CD14-positive monocyte (primary cell): ENCODE data around the gene UBE2D4. TPM values are rescaled to one million over a fixed set of nuclear protein-coding genes. Genes with fewer than 3 reads are reported as not detected.

Experiments
- DNase-seq, 3 donors: peaks; one replicate each; pipeline ENCODE4 v3.0.0-alpha.2; 2011 to 2022
- H2AFZ ChIP-seq: 2 replicates; pipeline ENCODE4 v1.6.0; 2012; ENCODE audit warnings: mild to moderate bottlenecking, low read depth, low read length, inconsistent platforms; ENCODE audit not compliant: insufficient read depth, poor library complexity, severe bottlenecking
- H3K27ac ChIP-seq, 2 donors: 1 replicate in 1 of 2; 2 replicates in 1 of 2; pipeline ENCODE4 v1.5.1; 2012 to 2013; ENCODE audit warnings: low read length in 2 of 2, control low read depth in 1 of 2, inconsistent platforms in 1 of 2, low read depth in 1 of 2, mild to moderate bottlenecking in 1 of 2
- H3K27me3 ChIP-seq, 2 donors: one replicate each; pipeline versions ENCODE4 v1.6.0 to v1.6.1; 2011 to 2013; ENCODE audit warnings: low read length in 2 of 2; ENCODE audit not compliant: control insufficient read depth in 2 of 2, insufficient read depth in 2 of 2
- H3K36me3 ChIP-seq, 2 donors: replicated peaks in 1 of 2; 1 replicate in 1 of 2; 2 replicates in 1 of 2; pipeline versions ENCODE4 v1.5.1 to v1.6.1; 2012 to 2013; ENCODE audit warnings: low read length in 2 of 2, control low read depth in 1 of 2, inconsistent platforms in 1 of 2, mild to moderate bottlenecking in 1 of 2; ENCODE audit not compliant: insufficient read depth in 2 of 2, control insufficient read depth in 1 of 2
- H3K4me1 ChIP-seq, 2 donors: 1 replicate in 1 of 2; 2 replicates in 1 of 2; pipeline versions ENCODE4 v1.5.1 to v1.6.1; 2012 to 2013; ENCODE audit warnings: low read length in 2 of 2, control low read depth in 1 of 2, inconsistent platforms in 1 of 2, mild to moderate bottlenecking in 1 of 2, moderate library complexity in 1 of 2; ENCODE audit not compliant: insufficient read depth in 2 of 2, control insufficient read depth in 1 of 2
- H3K4me2 ChIP-seq: replicated peaks from 2 replicates; pipeline ENCODE3; 2012; ENCODE audit warnings: low read length, moderate library complexity, mild to moderate bottlenecking; ENCODE audit not compliant: poor library complexity, severe bottlenecking; ENCODE audit errors: extremely low read depth
- H3K4me3 ChIP-seq, 3 experiments: fragments of 200-600 bp in 1 of 3; sonication (generic) in 1 of 3; replicated peaks in 1 of 3; 1 replicate in 2 of 3; 2 replicates in 1 of 3; pipeline ENCODE4 v1.5.1; 2011 to 2013; ENCODE audit warnings: low read length in 3 of 3, mild to moderate bottlenecking in 3 of 3, control low read depth in 2 of 3, low read depth in 2 of 3, inconsistent platforms in 1 of 3, moderate library complexity in 1 of 3
- H3K79me2 ChIP-seq: 2 replicates; pipeline ENCODE4 v1.6.0; 2012; ENCODE audit warnings: mild to moderate bottlenecking, control low read depth, inconsistent platforms, low read length, moderate library complexity; ENCODE audit not compliant: insufficient read depth
- H3K9ac ChIP-seq: 2 replicates; pipeline ENCODE4 v1.6.0; 2017; ENCODE audit warnings: low read length, mild to moderate bottlenecking; ENCODE audit not compliant: insufficient read depth, poor library complexity, severe bottlenecking
- H3K9me3 ChIP-seq, 2 donors: replicated peaks in 1 of 2; 1 replicate in 1 of 2; 2 replicates in 1 of 2; pipeline versions ENCODE4 v1.5.1 to v1.6.1; 2012 to 2013; ENCODE audit warnings: low read length in 2 of 2, control low read depth in 1 of 2; ENCODE audit not compliant: control insufficient read depth in 1 of 2, insufficient read depth in 1 of 2
- H4K20me1 ChIP-seq: 2 replicates; pipeline ENCODE4 v1.6.0; 2012; ENCODE audit warnings: mild to moderate bottlenecking, low read length, control low read depth, moderate library complexity; ENCODE audit not compliant: insufficient read depth
- H3K27ac Mint-ChIP-seq, 7 donors: one replicate each; pipeline ENCODE4 v1.8.0; 2020; ENCODE audit warnings: mild to moderate bottlenecking in 7 of 7, mixed read lengths in 7 of 7, moderate library complexity in 6 of 7, inconsistent platforms in 2 of 7
- H3K27me3 Mint-ChIP-seq, 3 donors: one replicate each; pipeline ENCODE4 v1.8.0; 2021 to 2022; ENCODE audit warnings: low read depth in 3 of 3, mild to moderate bottlenecking in 3 of 3, mixed read lengths in 3 of 3, moderate library complexity in 3 of 3, inconsistent platforms in 1 of 3
- H3K36me3 Mint-ChIP-seq, 2 donors: one replicate each; pipeline ENCODE4 v1.8.0; 2020; ENCODE audit warnings: mixed read lengths in 2 of 2, inconsistent platforms in 1 of 2, mild to moderate bottlenecking in 1 of 2
- H3K4me1 Mint-ChIP-seq: one replicate; pipeline ENCODE4 v1.8.0; 2020; ENCODE audit warnings: mild to moderate bottlenecking, mixed read lengths
- H3K4me3 Mint-ChIP-seq, 2 donors: one replicate each; pipeline ENCODE4 v1.8.0; 2020; ENCODE audit warnings: mild to moderate bottlenecking in 2 of 2, mixed read lengths in 2 of 2, moderate library complexity in 1 of 2
- H3K9me3 Mint-ChIP-seq, 7 donors: one replicate each; pipeline ENCODE4 v1.8.0; 2020 to 2022; ENCODE audit warnings: mixed read lengths in 7 of 7, mild to moderate bottlenecking in 6 of 7, moderate library complexity in 6 of 7, inconsistent platforms in 2 of 7
- WGBS: methylation state at CpG from one replicate; pipeline ENCODE4 v1.1.5; 2013; ENCODE audit warnings: missing lambda C conversion rate; ENCODE audit not compliant: insufficient coverage; 5-methylcytosine and 5-hydroxymethylcytosine counted together
- intact Hi-C, 2 donors: fragments of 100-400 bp; cut with micrococcal nuclease; formaldehyde crosslinking; loops; one replicate each; pipeline versions ENCODE4 v1.15.0 to v1.15.1; 2023
- polyA plus RNA-seq, 3 donors: library from polyadenylated mRNA; depleted of rRNA in 1 of 3; unstranded in 2 of 3; stranded (reverse) in 1 of 3; fragments of 300-500 nt in 2 of 3; fragments of >200 nt in 1 of 3; fragmentation: Illumina TruSeq in 2 of 3; gene quantifications; 1 replicate in 2 of 3; 2 replicates in 1 of 3; pipeline ENCODE4 v1.2.3, GENCODE V29; 2012 to 2021
- TF ChIP-seq, protein P1 (sequence below): fragments of 200-600 bp; IDR thresholded peaks from one replicate; pipeline ENCODE4 v1.8.0; 2022; ENCODE audit warnings: antibody characterized with exemption, mild to moderate bottlenecking

UBE2D4 gene
- polyA plus RNA-seq, 3 donors, result 8.2 to 10.9 (median 8.8) TPM

DNA sequence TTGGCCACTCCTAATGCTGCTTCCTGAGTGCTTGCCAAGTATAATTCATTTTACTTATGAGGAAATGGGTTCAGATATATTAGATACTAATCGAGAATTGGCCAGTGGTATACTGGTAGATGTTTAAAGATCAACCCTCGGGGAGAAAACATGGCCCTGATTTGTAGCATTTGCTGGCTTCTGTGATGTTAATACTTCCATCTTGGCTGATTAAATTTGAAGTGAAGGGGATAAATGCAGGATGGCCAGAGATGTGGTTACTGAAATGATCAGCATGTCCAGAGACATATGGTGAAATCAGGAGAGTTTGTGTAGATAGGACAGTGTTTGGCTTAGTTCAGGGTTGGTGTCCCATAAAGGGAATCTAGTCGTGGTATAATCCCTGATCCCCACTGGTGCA lies 11.2 kb downstream of the UBE2D4 start:
- Mint-ChIP-seq H3K36me3 (peaks cover 0 to 2% of the 10 kb centered on the region in 2 donors), H3K4me1 (no peaks in the 10 kb centered on the region), H3K4me3 (no peak overlapping the region), H3K9me3 (no peaks in the 10 kb centered on the region), H3K27ac (no peak overlapping the region), H3K27me3 (peaks cover 0 to 4% (median 0%) of the 10 kb centered on the region in 3 donors)
- H3K79me2 ChIP-seq, result no peaks in the 10 kb centered on the region
- intact Hi-C loops, result no loop called here
- no peaks in the 10 kb centered on the region for H3K36me3 ChIP-seq
- H4K20me1 ChIP-seq, result no peaks in the 10 kb centered on the region
- H3K9ac ChIP-seq, result no peak overlapping the region
- no peaks in the 10 kb centered on the region for H3K9me3 ChIP-seq
- no peaks in the 10 kb centered on the region for H3K27me3 ChIP-seq
- no peak overlapping the region for H2AFZ ChIP-seq
- H3K27ac ChIP-seq, result no peak overlapping the region
- H3K4me2 ChIP-seq, result no peak overlapping the region
- WGBS, result 88% methylated on average over 3 of the region's 3 CpGs
- DNase-seq, result no peak
- TF ChIP-seq, protein P1, sequence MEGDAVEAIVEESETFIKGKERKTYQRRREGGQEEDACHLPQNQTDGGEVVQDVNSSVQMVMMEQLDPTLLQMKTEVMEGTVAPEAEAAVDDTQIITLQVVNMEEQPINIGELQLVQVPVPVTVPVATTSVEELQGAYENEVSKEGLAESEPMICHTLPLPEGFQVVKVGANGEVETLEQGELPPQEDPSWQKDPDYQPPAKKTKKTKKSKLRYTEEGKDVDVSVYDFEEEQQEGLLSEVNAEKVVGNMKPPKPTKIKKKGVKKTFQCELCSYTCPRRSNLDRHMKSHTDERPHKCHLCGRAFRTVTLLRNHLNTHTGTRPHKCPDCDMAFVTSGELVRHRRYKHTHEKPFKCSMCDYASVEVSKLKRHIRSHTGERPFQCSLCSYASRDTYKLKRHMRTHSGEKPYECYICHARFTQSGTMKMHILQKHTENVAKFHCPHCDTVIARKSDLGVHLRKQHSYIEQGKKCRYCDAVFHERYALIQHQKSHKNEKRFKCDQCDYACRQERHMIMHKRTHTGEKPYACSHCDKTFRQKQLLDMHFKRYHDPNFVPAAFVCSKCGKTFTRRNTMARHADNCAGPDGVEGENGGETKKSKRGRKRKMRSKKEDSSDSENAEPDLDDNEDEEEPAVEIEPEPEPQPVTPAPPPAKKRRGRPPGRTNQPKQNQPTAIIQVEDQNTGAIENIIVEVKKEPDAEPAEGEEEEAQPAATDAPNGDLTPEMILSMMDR, result no peak
- H3K4me1 ChIP-seq, result no peaks in the 10 kb centered on the region
- H3K4me3 ChIP-seq, result no peak overlapping the region

DNA sequence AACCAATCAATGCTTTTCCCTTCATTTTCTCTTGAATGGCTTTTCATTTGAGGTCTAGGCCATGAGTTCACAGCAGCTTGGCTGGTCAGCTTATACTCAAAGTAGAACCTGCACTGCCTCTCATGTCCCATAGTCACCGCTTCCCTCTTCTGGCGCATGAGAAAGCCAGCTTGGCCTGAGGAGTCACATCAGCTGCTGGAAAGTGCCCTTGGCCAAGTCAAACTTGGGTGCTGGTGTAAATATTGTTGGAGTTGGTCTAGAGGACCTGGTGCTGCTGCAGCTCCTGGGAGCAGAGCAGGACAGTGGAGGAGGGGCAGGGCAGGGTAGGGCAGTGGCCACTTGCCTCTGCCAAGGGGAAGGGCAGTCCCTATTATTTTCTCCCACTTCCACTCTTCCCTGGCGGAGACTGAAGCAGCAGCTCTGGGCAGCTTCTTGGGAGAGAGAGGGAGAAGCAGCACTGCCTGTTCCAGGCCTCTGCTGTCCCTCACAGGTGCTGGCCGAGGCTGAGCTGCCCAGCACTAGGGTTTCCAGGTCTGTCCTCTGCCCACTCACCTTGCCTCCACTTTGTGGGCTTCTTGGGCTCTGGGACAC lies 12.8 kb downstream of the UBE2D4 start:
- H4K20me1 ChIP-seq, result no peaks in the 10 kb centered on the region
- TF ChIP-seq, protein P1, result no peak
- H3K27me3 ChIP-seq, result no peaks in the 10 kb centered on the region
- H3K9me3 ChIP-seq, result no peaks in the 10 kb centered on the region
- H3K4me3 ChIP-seq, result no peak overlapping the region
- H3K9ac ChIP-seq, result no peak overlapping the region
- intact Hi-C loops, result no loop called here
- no peak overlapping the region for H2AFZ ChIP-seq
- H3K27ac ChIP-seq, result no peak overlapping the region
- H3K9me3 Mint-ChIP-seq, result no peaks in the 10 kb centered on the region
- no peaks in the 10 kb centered on the region for H3K79me2 ChIP-seq
- H3K4me1 ChIP-seq, result no peaks in the 10 kb centered on the region
- no peak overlapping the region for H3K27ac Mint-ChIP-seq
- no peak overlapping the region for H3K4me2 ChIP-seq
- no peak for DNase-seq
- no peak overlapping the region for H3K4me3 Mint-ChIP-seq
- H3K36me3 Mint-ChIP-seq, result peaks cover 3 to 9% of the 10 kb centered on the region in 2 donors
- H3K36me3 ChIP-seq, result no peaks in the 10 kb centered on the region
- H3K4me1 Mint-ChIP-seq, result no peaks in the 10 kb centered on the region
- H3K27me3 Mint-ChIP-seq, result peaks cover 0 to 6% (median 0%) of the 10 kb centered on the region in 3 donors
- WGBS, result 88% methylated on average over 2 of the region's 4 CpGs
